Midbrain (tissue), 1 donor: ENCODE results near the gene NACC1.

ENCODE experiments used
- DNase-seq: peaks from one replicate; lab custom pipeline; 2025; lab: John Stamatoyannopoulos, UW

The NACC1 gene

GRCh38 chr19:13087795-13088537, 30.1 kb upstream of the NACC1 start:
- DNase-seq = no peak

- no peak for DNase-seq
Measured at GRCh38 chr19:13089139-13089856, 28.8 kb upstream of the NACC1 start.

- DNase-seq = no peak
Measured at GRCh38 chr19:13089857-13090507, 28.1 kb upstream of the NACC1 start.

GRCh38 chr19:13090511-13091231, 27.4 kb upstream of the NACC1 start:
- DNase-seq = no peak

- peak; percentile 87 for DNase-seq
Measured at GRCh38 chr19:13091400-13092157, 26.5 kb upstream of the NACC1 start.

GRCh38 chr19:13092158-13092543, 25.9 kb upstream of the NACC1 start:
- no peak for DNase-seq

GRCh38 chr19:13092606-13093235, 25.3 kb upstream of the NACC1 start:
- no peak for DNase-seq

- peak; percentile 84 for DNase-seq
Measured at GRCh38 chr19:13093407-13094105, 24.5 kb upstream of the NACC1 start.

- no peak for DNase-seq
Measured at GRCh38 chr19:13094106-13094504, 24.0 kb upstream of the NACC1 start.

GRCh38 chr19:13094771-13095392, 23.2 kb upstream of the NACC1 start:
- no peak for DNase-seq

GRCh38 chr19:13095393-13095784, 22.7 kb upstream of the NACC1 start:
- no peak for DNase-seq

GRCh38 chr19:13095934-13096927, 21.8 kb upstream of the NACC1 start:
- no peak for DNase-seq

GRCh38 chr19:13097033-13097462, 21.0 kb upstream of the NACC1 start:
- DNase-seq = no peak

GRCh38 chr19:13097463-13098258, 20.4 kb upstream of the NACC1 start:
- DNase-seq = no peak

- DNase-seq = no peak
Measured at GRCh38 chr19:13098277-13099072, 19.6 kb upstream of the NACC1 start.

- no peak for DNase-seq
Measured at GRCh38 chr19:13099073-13099999, 18.7 kb upstream of the NACC1 start.
